Measurements from ENCODE around the gene SMIM44.

Gene SMIM44

GRCh38 chr19:3477506-3477905, 5.7 kb downstream of the SMIM44 start:
- no peak for DNase-seq (ENCODE audit: low spot score)

DNA sequence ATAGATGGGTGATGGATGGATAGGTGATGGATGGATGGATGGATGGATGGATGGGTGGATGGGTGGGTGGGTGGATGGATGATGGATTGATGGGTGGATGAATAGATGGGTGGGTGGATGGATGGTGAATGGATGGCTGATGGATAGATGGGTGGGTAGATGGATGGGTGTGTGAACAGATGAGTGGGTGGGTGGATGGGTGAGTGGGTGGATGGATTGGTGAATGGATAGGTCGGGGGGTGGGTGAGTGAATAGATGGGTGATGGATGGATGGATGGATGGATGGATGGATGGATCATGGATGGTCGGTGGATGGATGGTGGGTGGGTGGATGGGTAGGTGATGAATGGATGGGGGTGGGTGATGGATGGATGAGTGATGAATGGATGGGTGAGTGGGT, 6.4 kb downstream of the SMIM44 start:
- no peak for DNase-seq (ENCODE audit: low spot score)

DNA sequence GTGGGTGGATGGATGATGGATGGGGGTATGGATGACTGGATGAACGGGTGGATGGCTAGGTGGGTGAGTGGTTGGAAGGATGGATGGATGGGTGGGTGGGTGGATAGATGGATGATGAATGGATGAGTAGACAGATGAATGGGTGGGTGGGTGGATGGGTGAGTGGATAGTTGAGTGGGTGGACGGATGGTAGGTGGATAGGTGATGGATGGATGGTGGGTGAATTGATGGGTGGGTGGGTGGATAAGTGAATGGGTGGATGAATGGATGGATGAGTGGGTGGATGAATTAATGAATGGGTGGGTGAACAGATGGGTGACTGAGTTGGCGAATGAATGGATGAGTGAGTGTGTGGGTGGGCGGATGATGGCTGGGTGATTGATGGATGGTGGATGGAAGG, 7.8 kb downstream of the SMIM44 start:
- DNase-seq (ENCODE audit: low spot score) = no peak

- no peak for DNase-seq (ENCODE audit: low spot score)
Observed at GRCh38 chr19:3474614-3475013, 8.6 kb downstream of the SMIM44 start.

- DNase-seq (ENCODE audit: low spot score) = no peak
Observed at GRCh38 chr19:3474010-3474409, 9.2 kb downstream of the SMIM44 start.

GRCh38 chr19:3471954-3472655, 11.1 kb downstream of the SMIM44 start:
- peak; percentile 11 for DNase-seq (ENCODE audit: low spot score)

GRCh38 chr19:3470500-3471128, 12.6 kb downstream of the SMIM44 start:
- no peak for DNase-seq (ENCODE audit: low spot score)

GRCh38 chr19:3469638-3470499, 13.4 kb downstream of the SMIM44 start:
- no peak for DNase-seq (ENCODE audit: low spot score)

DNA sequence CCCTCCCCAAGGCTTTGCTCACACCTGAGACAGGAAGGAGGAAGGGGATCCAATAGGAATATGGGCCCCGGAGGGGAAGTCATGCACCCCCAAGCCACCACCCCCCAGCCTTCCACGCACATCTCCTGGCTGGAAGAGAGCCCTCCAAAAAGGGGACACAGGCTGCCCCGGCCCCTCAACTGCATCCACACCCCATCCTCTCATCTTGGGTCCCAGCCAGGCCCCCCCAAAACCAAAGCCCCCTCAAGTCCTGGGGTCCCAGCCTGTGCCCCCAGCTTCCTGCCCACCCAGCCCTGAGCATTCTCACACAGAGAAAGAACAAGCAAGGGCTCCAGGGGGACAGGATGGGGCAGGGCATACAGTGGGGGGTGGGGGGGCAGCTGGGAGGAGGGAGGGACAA, 15.0 kb downstream of the SMIM44 start:
- DNase-seq (ENCODE audit: low spot score) = no peak

DNA sequence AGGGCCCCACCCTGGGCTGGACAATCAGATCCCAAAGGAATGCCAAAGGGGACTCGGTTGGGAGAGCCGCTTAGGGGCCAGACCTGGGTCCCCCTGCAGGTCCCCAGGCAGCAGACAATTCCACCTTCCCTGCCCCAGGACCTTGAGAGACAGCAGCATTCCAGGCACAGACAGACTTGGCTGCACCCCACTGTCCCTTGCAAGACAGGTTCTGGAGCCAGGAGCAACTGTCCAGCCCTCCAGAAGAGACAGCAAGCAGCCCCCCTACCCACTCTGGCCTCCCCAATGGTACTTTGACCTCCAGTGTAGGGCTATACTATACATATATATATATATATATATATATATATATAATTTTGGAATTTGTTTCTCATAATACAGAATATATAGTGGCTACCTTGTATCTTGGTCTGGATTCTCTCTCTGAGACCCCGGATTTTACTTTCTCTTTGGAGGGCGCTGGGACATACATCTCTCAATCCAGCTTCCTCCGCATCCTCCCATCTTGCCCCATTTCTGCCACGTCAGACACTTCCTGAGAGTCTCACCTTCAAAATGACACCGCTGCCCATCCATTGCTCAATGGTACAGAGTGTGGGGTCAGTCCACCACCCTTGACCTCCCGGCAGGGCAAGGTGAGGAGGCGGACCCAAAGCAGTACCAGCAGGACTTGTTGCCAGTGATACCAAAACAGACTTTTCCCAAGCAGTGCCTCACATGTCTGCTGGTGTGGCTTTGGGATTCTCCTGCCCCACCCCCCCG, 15.6 kb downstream of the SMIM44 start:
- no peak for DNase-seq (ENCODE audit: low spot score)

GRCh38 chr19:3466635-3467034, 16.6 kb downstream of the SMIM44 start:
- DNase-seq (ENCODE audit: low spot score) = no peak

DNA sequence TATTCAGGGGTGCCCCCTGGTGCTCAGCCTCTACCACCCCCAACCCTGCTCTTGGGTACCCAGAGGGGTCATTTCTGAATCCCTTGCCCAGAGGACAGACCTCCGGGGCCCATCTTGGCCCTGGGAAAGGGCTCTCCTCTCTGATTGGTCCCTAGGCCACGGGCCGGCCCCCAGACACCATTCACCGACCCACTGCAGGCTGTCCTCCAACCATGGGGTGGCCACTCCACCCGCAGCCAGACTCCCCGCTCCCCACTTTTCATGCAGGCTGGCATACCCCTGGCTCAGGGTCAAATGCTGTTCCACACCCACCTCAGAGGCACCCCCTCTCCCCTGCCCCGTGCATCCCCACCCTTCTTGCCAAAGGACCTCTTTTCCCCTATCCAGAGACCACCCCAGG, 17.7 kb downstream of the SMIM44 start:
- no peak for DNase-seq (ENCODE audit: low spot score)

- DNase-seq (ENCODE audit: low spot score) = no peak
Observed at GRCh38 chr19:3464587-3465235, 18.5 kb downstream of the SMIM44 start.

GRCh38 chr19:3463714-3464586, 19.3 kb downstream of the SMIM44 start:
- DNase-seq (ENCODE audit: low spot score) = no peak

GRCh38 chr19:3462991-3463713, 20.1 kb downstream of the SMIM44 start:
- no peak for DNase-seq (ENCODE audit: low spot score)

DNA sequence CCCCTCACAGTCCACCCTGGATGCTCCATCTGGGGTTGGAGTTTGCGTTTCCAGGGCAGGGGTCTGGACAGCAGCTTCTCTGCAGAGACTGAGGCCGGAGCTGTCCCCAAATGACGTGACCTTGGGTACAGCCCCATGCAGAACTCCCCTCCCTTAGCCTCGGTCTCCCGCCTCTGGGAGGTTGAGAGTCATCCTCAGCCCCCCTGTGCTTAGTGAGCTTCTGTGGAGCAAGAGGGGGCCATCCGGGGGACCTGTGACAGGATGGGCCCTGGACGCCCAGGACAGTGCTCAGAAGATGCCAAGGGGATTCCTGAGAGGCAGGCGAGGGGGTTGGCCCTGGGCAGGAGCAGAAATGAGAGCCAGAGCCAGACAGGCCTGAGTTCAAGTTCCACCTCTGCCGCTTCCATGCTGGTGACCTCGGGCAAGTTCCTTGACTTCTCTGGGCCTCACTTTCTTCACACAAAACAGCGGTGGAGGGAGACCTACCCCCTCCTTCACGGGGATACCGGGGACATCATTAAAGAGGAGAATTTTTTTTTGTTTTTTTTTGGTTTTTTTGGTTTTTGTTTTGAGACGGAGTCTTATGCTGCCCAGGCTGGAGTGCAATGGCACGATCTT, 23.2 kb downstream of the SMIM44 start:
- DNase-seq (ENCODE audit: low spot score) = no peak

GRCh38 chr19:3459089-3459881, 24.0 kb downstream of the SMIM44 start:
- DNase-seq (ENCODE audit: low spot score) = peak; percentile 88

GRCh38 chr19:3458229-3459088, 24.8 kb downstream of the SMIM44 start:
- no peak for DNase-seq (ENCODE audit: low spot score)

Measured in kidney tubule cell (primary cell).